Embryonic facial prominence (tissue), 1 donor: Measurements from ENCODE around the gene SLC2A3.
"Not testable (repeated sequence)": the region's sequence is repeated elsewhere in the genome, so short reads cannot be mapped to it uniquely, and the experiment has no call there.

Source experiments
- DNase-seq: peaks from one replicate; pipeline ENCODE4 v3.0.0-alpha.2; 2016; ENCODE audit errors: extremely low spot score

SLC2A3 gene

GRCh38 chr12:7951671-7952070 lies 15.7 kb upstream of the SLC2A3 start:
- DNase-seq: no peak

GRCh38 chr12:7950230-7950943 lies 14.4 kb upstream of the SLC2A3 start:
- not testable (repeated sequence) for DNase-seq

GRCh38 chr12:7948589-7949260 lies 12.7 kb upstream of the SLC2A3 start:
- no peak for DNase-seq

- no peak for DNase-seq
These were observed 11.0 kb upstream of the SLC2A3 start for GRCh38 chr12:7947011-7947410.

GRCh38 chr12:7944760-7945159 lies 8.8 kb upstream of the SLC2A3 start:
- DNase-seq: not testable (repeated sequence)

GRCh38 chr12:7940906-7941305 lies 4.9 kb upstream of the SLC2A3 start:
- DNase-seq: no peak

GRCh38 chr12:7937833-7938506 lies 2.0 kb upstream of the SLC2A3 start:
- DNase-seq: no peak

- no peak for DNase-seq
These were observed 996 bp downstream of the SLC2A3 start for GRCh38 chr12:7934889-7935492.

GRCh38 chr12:7934091-7934888 lies 1.7 kb downstream of the SLC2A3 start:
- no peak for DNase-seq

GRCh38 chr12:7933255-7933726 lies 2.7 kb downstream of the SLC2A3 start:
- peak; percentile 80 for DNase-seq

GRCh38 chr12:7932599-7933240 lies 3.3 kb downstream of the SLC2A3 start:
- DNase-seq: not testable (repeated sequence)

GRCh38 chr12:7929083-7929792 lies 6.7 kb downstream of the SLC2A3 start:
- DNase-seq: no peak

- DNase-seq: no peak
These were observed 8.5 kb downstream of the SLC2A3 start for GRCh38 chr12:7927470-7927869.

GRCh38 chr12:7926068-7926666 lies 9.8 kb downstream of the SLC2A3 start:
- DNase-seq: not testable (repeated sequence)

- no peak for DNase-seq
These were observed 12.4 kb downstream of the SLC2A3 start for GRCh38 chr12:7923241-7924236.

- not testable (repeated sequence) for DNase-seq
These were observed 14.8 kb downstream of the SLC2A3 start for GRCh38 chr12:7921181-7921580.

GRCh38 chr12:7918268-7918590 lies 17.8 kb downstream of the SLC2A3 start:
- not testable (repeated sequence) for DNase-seq

- no peak for DNase-seq
These were observed 18.4 kb downstream of the SLC2A3 start for GRCh38 chr12:7917392-7918267.
